ENCODE results near the gene ABLIM1. TPM values are rescaled to one million over a fixed set of nuclear protein-coding genes. Genes with fewer than 3 reads are reported as not detected.

The ABLIM1 gene
- total and polyA plus RNA-seq, 2 of the 4 experiments (the other 2 are of a cell fraction), result 7.7 to 9.9 TPM

GRCh38 chr10:114398587-114399331 is 259.3 kb downstream of the ABLIM1 start:
- CTCF ChIA-PET, result interaction anchor here (1.4 kb wide), 1 partner anchor 94 kb away, joined by 4 read pairs; no protein-coding TSS in a partner anchor
- DNase-seq (no peak), ATAC-seq (ENCODE audit: low read depth) (no peak)
- Histone ChIP-seq H3K4me2 (ENCODE audit: low read depth, low read length) (no peak overlapping the region), H3K9me3 (ENCODE audit: control insufficient read depth, insufficient read depth, low read length) (no peaks in the 10 kb centered on the region), H3K79me1 (ENCODE audit: low read depth in 1 of 2, low read length in 2 of 2) (no peaks in the 10 kb centered on the region), H2BK15ac (ENCODE audit: low read depth, low read length) (no peak overlapping the region), H4K91ac (ENCODE audit: insufficient read depth, low read depth, low read length) (no peak overlapping the region), H3K56ac (ENCODE audit: extremely low read depth, insufficient read depth, low read length) (no peak overlapping the region), H2BK20ac (ENCODE audit: low read depth, low read length) (no peak overlapping the region), H4K8ac (ENCODE audit: low read depth in 2 of 2, low read length in 2 of 2) (no peak overlapping the region), H3K14ac (replicated peaks; ENCODE audit: low read depth, low read length) (no peak overlapping the region), H3K27ac (ENCODE audit: insufficient read depth, low read length) (no peak overlapping the region), H3K4me3 (ENCODE audit: insufficient read depth, low read depth, low read length) (no peak overlapping the region), H3K4ac (ENCODE audit: low read depth, low read length) (no peak overlapping the region), H3K4me1 (ENCODE audit: control insufficient read depth, insufficient read depth, low read length) (no peaks in the 10 kb centered on the region; the same call in 1 of the 2 replicates), H3K36me3 (ENCODE audit: control insufficient read depth, insufficient read depth, low read length) (no peaks in the 10 kb centered on the region), H3K9me1 (ENCODE audit: insufficient read depth, low read length) (no peaks in the 10 kb centered on the region), H3K9ac (ENCODE audit: low read depth, low read length) (no peak overlapping the region), H2AK9ac (replicated peaks; ENCODE audit: low read depth, low read length, poor library complexity) (no peak overlapping the region), H3K27me3 (ENCODE audit: control insufficient read depth, insufficient read depth, low read length) (peaks cover 56% of the 10 kb centered on the region), H3K18ac (ENCODE audit: low read depth, low read length) (no peak overlapping the region), H4K20me1 (ENCODE audit: insufficient read depth, low read length) (no peaks in the 10 kb centered on the region), H4K5ac (ENCODE audit: low read depth, low read length) (no peak overlapping the region), H2AFZ (replicated peaks; ENCODE audit: low read length, poor library complexity) (no peak overlapping the region), H2AK5ac (ENCODE audit: low read depth, low read length) (no peak overlapping the region), H2BK5ac (ENCODE audit: low read depth, low read length, poor library complexity, severe bottlenecking) (no peak overlapping the region), H2BK120ac (ENCODE audit: low read depth, low read length) (no peak overlapping the region), H3K23ac (ENCODE audit: low read depth, low read length) (no peak overlapping the region)
- in situ Hi-C loops (cut with MboI; ENCODE audit: low sequenced_read_pairs) (no loop called here), intact Hi-C loops (cut with micrococcal nuclease) (no loop called here), dilution Hi-C loops (cut with HindIII; ENCODE audit: low sequenced_read_pairs, unreplicated experiment) (no loop called here)
- no TSS peak for BruUV-seq (replicated peaks)
- POLR2A ChIA-PET (ENCODE audit: unreplicated experiment), result no interaction called here
- WGBS, 2 experiments (ENCODE audit: extremely low coverage in 2 of 2, insufficient read length in 1 of 2), result no CpG with 5 or more reads among the region's 10 CpGs
- TF ChIP-seq CEBPB (IDR thresholded peaks at IDR 0.05; ENCODE audit: low read depth, low read length) (no peak), POLR2A (IDR thresholded peaks at IDR 0.05; ENCODE audit: low read depth, low read length) (no peak), ELK1 (IDR thresholded peaks at IDR 0.05; ENCODE audit: borderline replicate concordance, low read depth, low read length) (no peak), MAFK (IDR thresholded peaks at IDR 0.05; ENCODE audit: low read depth, low read length) (no peak), CTCF (conservative IDR thresholded peaks at IDR 0.05; ENCODE audit: low read depth, low read length) (no peak), RFX5 (IDR thresholded peaks at IDR 0.05; ENCODE audit: low read depth, low read length) (no peak), BHLHE40 (IDR thresholded peaks at IDR 0.05; ENCODE audit: low read depth, low read length) (no peak), SMC3 (IDR thresholded peaks at IDR 0.05; ENCODE audit: low read depth, low read length) (no peak), USF2 (IDR thresholded peaks at IDR 0.05; ENCODE audit: low read depth, low read length) (no peak), CHD1 (IDR thresholded peaks at IDR 0.05; ENCODE audit: low read depth, low read length) (no peak), FOS (IDR thresholded peaks at IDR 0.05; ENCODE audit: low read depth, low read length) (no peak), MXI1 (IDR thresholded peaks at IDR 0.05; ENCODE audit: borderline replicate concordance, low read depth, low read length) (no peak), NFE2L2 (IDR thresholded peaks at IDR 0.05; ENCODE audit: low read depth, low read length) (no peak), RAD21 (IDR thresholded peaks at IDR 0.05; ENCODE audit: low read length) (no peak), MAZ (IDR thresholded peaks at IDR 0.05; ENCODE audit: borderline replicate concordance, low read depth, low read length) (no peak), RCOR1 (IDR thresholded peaks at IDR 0.05; ENCODE audit: insufficient replicate concordance, low read length) (no peak)

All from IMR-90 (cell line).